ENCODE results near the gene CDKN3. TPM values are rescaled to one million over a fixed set of nuclear protein-coding genes. Genes with fewer than 3 reads are reported as not detected.
"Not testable (repeated sequence)": the region's sequence is repeated elsewhere in the genome, so short reads cannot be mapped to it uniquely, and the experiment has no call there.

Gene CDKN3
- total RNA-seq, 2 experiments from 2014 or later = 64.8 to 67.6 TPM

DNA sequence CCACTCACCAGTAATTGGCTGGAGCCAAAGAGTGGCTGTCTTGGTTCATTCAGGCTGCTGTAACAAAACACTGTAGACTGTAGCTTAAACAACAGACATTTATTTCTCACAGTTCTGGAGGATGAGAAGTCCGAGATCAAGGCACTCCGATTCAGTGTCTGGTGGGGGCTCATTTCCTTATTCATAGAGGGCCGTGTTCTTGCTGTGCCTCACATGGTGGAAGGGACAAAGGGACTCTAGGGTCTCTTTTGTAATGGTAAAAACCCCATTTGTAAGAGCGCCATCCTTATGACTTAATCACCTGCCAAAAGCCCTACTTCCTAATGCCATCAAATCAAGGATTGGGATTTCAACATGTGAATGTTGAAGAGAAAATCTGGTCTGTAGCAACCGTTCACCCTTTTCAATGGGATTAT lies 34.7 kb upstream of the CDKN3 start:
- Mint-ChIP-seq H3K4me3 (no peak overlapping the region), H3K9me3 (no peaks in the 10 kb centered on the region), H3K36me3 (no peaks in the 10 kb centered on the region), H3K4me1 (peaks cover 6% of the 10 kb centered on the region), H3K27me3 (peaks cover 33% of the 10 kb centered on the region), H3K27ac (no peak overlapping the region)
- DNase-seq (no peak), ATAC-seq (ENCODE audit: low read depth) (no peak)
- POLR2A ChIA-PET = interaction anchor here (1.6 kb wide), 1 partner anchor 35 kb away, joined by 4 read pairs; the partner anchor contains the start of gene CDKN3

DNA sequence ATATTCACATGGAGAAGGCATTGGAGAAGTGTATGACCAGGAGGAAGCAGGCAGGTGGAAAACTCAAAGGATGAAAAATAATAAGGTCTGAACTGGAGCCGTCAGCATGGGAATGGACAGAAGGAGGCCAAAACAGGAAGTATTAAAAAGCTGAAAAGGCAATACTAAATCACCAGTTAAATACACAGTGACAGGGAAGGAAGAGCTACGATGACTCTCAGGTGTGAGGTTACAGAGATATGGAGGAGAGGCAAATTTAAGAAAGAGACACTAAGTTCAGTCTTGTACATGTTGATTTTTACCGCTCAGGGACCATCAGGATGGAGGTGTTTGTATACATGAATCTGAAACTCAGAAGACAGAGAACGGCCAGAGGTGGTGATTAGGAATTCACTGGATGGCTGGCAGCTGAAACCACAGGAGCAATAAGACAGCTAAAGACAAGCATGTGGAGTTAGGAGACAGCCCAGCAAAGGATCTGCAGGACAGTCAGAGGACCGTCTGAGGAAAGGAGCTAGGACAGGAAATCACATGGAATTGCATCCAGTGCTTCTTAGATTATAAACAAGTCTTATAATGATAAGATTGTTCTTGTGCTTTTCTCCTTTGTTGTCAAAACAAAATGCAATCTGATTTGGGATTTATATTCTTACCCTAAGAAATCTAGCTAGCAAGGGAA lies 33.9 kb upstream of the CDKN3 start:
- no peaks in the 10 kb centered on the region for H3K36me3 Mint-ChIP-seq
- H3K27me3 Mint-ChIP-seq = peaks cover 30% of the 10 kb centered on the region
- no peaks in the 10 kb centered on the region for H3K9me3 Mint-ChIP-seq
- no peak for DNase-seq
- no peak overlapping the region for H3K27ac Mint-ChIP-seq
- peaks cover 6% of the 10 kb centered on the region for H3K4me1 Mint-ChIP-seq
- ATAC-seq (ENCODE audit: low read depth) = no peak
- POLR2A ChIA-PET = interaction anchor here (1.6 kb wide), 1 partner anchor 34 kb away, joined by 4 read pairs; the partner anchor contains the start of gene CDKN3
- no peak overlapping the region for H3K4me3 Mint-ChIP-seq

DNA sequence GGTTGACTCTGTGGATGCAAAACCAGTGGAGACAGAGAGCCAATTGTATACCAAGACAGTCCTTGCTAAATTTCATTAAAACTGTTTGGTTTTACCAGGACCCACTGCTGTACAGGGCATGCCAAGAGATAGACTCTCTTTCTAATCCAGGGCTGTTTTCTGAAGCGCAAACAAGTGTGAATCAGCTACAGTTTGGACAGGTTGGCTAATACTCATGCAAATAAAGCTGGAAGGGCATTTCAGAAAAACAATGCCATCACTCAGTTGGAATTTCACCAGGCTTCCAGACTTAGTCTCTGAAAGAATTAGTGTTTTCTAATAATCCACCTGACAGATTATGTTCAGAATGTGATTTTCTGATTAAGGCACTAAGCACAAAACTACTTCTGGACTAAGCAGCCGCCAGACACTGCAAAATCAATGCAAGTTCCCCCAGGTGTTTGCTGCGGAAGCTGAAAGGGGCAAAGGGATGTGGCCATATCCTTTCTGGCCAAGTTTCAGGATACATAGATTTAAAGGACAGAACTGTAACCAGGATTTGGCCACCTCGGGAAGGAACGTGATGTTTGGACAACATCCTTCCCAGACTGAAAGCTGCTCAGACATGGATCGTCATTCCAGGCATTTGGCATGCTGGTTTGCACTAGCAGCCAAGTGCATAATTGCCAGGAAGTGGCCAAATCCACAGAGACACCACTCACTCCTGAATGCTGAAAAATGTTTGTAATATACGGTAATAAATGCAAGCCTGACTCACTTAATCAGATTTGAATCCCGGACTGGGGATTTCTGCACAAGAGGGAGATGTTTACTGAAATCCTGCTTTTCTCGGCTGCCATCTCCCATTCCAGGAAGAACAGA lies 32.0 kb upstream of the CDKN3 start:
- Mint-ChIP-seq H3K4me1 (peaks cover 6% of the 10 kb centered on the region), H3K9me3 (no peaks in the 10 kb centered on the region), H3K36me3 (no peaks in the 10 kb centered on the region), H3K4me3 (no peak overlapping the region), H3K27me3 (peaks cover 13% of the 10 kb centered on the region), H3K27ac (no peak overlapping the region)
- POLR2A ChIA-PET = no interaction called here
- DNase-seq (no peak), ATAC-seq (ENCODE audit: low read depth) (no peak)

- Mint-ChIP-seq H3K4me3 (no peak overlapping the region), H3K27ac (no peak overlapping the region), H3K9me3 (no peaks in the 10 kb centered on the region), H3K4me1 (peaks cover 6% of the 10 kb centered on the region), H3K27me3 (peaks cover 7% of the 10 kb centered on the region), H3K36me3 (no peaks in the 10 kb centered on the region)
- POLR2A ChIA-PET = no interaction called here
- peak; percentile 79 for ATAC-seq (ENCODE audit: low read depth)
- DNase-seq = no peak
Measured at GRCh38 chr14:54366736-54367735, 29.8 kb upstream of the CDKN3 start.

- peaks cover 7% of the 10 kb centered on the region for H3K27me3 Mint-ChIP-seq
- H3K9me3 Mint-ChIP-seq = no peaks in the 10 kb centered on the region
- peaks cover 6% of the 10 kb centered on the region for H3K4me1 Mint-ChIP-seq
- no peak for ATAC-seq (ENCODE audit: low read depth)
- no peaks in the 10 kb centered on the region for H3K36me3 Mint-ChIP-seq
- no peak for DNase-seq
- no peak overlapping the region for H3K4me3 Mint-ChIP-seq
- POLR2A ChIA-PET = no interaction called here
- no peak overlapping the region for H3K27ac Mint-ChIP-seq
Measured at GRCh38 chr14:54368291-54368690, 28.5 kb upstream of the CDKN3 start.

DNA sequence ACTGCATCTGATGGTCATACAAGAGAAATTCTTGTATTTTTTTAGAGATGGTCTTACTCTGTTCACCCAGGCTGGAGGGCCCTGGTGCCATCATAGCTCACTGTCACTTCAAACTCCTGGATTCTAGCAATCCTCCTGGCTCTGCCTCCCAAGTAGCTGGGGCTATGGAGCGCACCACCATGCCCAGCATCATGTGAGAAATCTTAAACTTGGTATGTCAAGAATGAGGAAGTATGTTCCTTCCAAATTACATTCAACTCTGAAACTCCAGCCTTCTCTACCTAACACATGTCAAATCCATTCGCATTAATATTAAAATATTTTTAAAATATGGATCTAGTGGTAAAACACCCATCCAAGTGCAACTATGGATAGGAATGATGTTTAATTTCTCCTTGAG lies 27.5 kb upstream of the CDKN3 start:
- no peak overlapping the region for H3K4me3 Mint-ChIP-seq
- POLR2A ChIA-PET = no interaction called here

DNA sequence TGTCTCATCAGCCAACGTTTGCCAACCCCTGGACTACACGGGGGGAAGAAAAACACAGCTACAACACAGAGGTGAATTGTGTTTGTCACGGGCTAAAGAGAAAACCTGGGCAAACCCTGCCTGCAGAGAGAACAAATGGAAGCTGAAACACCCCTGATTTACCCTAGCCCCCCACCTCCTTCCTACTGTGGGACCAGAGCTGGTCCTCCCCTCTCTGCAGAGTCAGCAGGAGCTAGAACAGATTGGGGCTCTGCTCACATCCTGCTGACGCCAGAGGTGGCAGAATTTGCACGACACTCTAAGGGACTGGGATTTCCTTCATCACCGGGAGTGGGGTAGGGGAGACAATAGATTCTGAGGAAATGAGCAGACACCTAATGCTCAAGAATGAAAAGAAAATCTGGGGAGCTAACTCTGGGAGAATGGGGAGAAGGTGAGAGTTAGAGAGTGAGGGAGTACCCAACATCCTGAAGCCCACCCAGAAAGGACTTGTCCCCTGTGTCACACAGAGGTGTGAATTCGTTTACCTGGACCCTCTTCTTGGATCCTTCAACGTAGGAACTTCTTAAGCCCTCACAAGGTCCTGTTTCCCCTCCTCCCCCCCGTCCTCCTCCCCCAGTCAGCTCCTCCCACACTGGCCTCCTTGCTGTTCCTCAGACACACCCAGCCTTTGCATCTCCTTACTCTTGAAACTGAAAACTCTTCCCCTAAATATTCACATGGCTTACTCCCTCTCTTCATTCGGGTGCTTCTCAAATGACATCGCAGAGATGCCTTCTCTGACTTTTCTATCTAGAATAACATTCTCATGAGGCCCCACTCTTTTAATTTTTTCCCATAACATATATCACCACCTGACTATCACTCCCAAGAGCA lies 26.2 kb upstream of the CDKN3 start:
- Mint-ChIP-seq H3K4me1 (no peaks in the 10 kb centered on the region), H3K27ac (no peak overlapping the region), H3K36me3 (no peaks in the 10 kb centered on the region), H3K27me3 (peaks cover 4% of the 10 kb centered on the region), H3K4me3 (no peak overlapping the region), H3K9me3 (no peaks in the 10 kb centered on the region)
- DNase-seq = no peak
- POLR2A ChIA-PET = no interaction called here
- ATAC-seq (ENCODE audit: low read depth) = no peak

More for the DNA sequence above, 27.5 kb upstream of the CDKN3 start:
- no peak for DNase-seq
- no peak for ATAC-seq (ENCODE audit: low read depth)
- H3K27ac Mint-ChIP-seq = no peak overlapping the region
- H3K4me1 Mint-ChIP-seq = no peaks in the 10 kb centered on the region
- H3K36me3 Mint-ChIP-seq = no peaks in the 10 kb centered on the region
- peaks cover 5% of the 10 kb centered on the region for H3K27me3 Mint-ChIP-seq
- no peaks in the 10 kb centered on the region for H3K9me3 Mint-ChIP-seq

DNA sequence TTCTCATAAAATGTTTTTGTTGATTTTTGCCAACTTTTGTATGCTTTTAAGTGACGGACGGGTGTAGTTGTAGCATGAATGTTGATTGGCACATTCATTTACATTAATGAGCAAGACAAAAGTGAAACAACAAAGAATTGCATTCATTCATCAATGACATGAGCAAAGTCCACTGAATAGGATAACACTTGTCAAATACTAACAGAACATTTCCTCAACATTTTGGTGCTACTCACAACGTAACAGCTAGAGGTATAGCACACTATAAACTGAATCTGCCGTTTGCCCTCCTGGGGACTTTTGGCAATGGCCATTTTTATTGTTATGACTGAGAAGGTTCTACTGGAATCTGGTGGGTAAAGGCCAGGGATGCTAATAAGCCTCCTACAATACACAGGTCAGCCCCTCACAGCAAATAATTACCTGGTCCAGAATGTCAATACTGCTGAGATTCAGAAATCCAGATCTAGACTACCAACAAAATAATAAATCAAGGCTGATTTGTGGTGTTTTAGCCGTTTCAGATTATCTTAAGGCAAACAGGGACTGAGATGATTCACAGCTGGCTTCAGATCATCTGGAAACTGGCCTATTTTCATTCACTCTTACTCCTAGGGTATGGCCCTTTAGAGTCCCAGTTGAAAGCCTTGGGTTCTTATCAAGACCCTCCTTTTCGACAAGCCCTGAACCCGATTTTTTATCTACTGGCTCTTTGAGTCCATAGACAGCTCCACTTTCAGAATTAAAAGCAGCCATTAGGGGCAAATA lies 22.5 kb upstream of the CDKN3 start:
- no peak overlapping the region for H3K4me3 Mint-ChIP-seq
- H3K4me1 Mint-ChIP-seq = no peaks in the 10 kb centered on the region
- POLR2A ChIA-PET = no interaction called here
- no peak overlapping the region for H3K27ac Mint-ChIP-seq
- no peaks in the 10 kb centered on the region for H3K36me3 Mint-ChIP-seq
- H3K27me3 Mint-ChIP-seq = peaks cover 12% of the 10 kb centered on the region
- DNase-seq (no peak), ATAC-seq (ENCODE audit: low read depth) (no peak)
- no peaks in the 10 kb centered on the region for H3K9me3 Mint-ChIP-seq

- Mint-ChIP-seq H3K27ac (no peak overlapping the region), H3K36me3 (no peaks in the 10 kb centered on the region), H3K27me3 (peaks cover 21% of the 10 kb centered on the region), H3K9me3 (no peaks in the 10 kb centered on the region), H3K4me3 (no peak overlapping the region), H3K4me1 (no peaks in the 10 kb centered on the region)
- POLR2A ChIA-PET = no interaction called here
- no peak for DNase-seq
- ATAC-seq (ENCODE audit: low read depth) = no peak
Measured at GRCh38 chr14:54377501-54377900, 19.3 kb upstream of the CDKN3 start.

DNA sequence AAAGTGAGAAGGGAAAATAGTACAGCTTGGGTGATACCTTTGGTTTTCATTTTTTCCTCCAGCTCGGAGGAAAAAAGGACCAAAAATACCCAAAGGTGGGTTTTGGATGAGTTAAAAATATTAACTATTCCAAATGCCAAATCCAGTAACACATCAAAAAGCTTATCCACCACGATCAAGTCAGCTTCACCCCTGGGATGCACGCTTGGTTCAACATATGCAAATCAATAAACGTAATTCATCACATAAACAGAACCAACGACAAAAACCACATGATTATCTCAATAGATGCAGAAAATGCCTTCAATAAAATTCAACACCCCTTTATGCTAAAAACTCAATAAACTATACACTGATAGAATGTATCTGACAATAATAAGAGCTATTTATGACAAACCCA lies 17.9 kb upstream of the CDKN3 start:
- POLR2A ChIA-PET; H3K4me1 Mint-ChIP-seq; ATAC-seq (ENCODE audit: low read depth); H3K27ac Mint-ChIP-seq; H3K4me3 Mint-ChIP-seq; H3K9me3 Mint-ChIP-seq; DNase-seq; H3K36me3 Mint-ChIP-seq: not testable (repeated sequence)
- H3K27me3 Mint-ChIP-seq = peaks cover 21% of the 10 kb centered on the region

GRCh38 chr14:54380558-54380957 lies 16.2 kb upstream of the CDKN3 start:
- DNase-seq; H3K9me3 Mint-ChIP-seq; H3K4me3 Mint-ChIP-seq; H3K36me3 Mint-ChIP-seq; H3K27ac Mint-ChIP-seq; POLR2A ChIA-PET; H3K4me1 Mint-ChIP-seq; ATAC-seq (ENCODE audit: low read depth): not testable (repeated sequence)
- peaks cover 24% of the 10 kb centered on the region for H3K27me3 Mint-ChIP-seq

DNA sequence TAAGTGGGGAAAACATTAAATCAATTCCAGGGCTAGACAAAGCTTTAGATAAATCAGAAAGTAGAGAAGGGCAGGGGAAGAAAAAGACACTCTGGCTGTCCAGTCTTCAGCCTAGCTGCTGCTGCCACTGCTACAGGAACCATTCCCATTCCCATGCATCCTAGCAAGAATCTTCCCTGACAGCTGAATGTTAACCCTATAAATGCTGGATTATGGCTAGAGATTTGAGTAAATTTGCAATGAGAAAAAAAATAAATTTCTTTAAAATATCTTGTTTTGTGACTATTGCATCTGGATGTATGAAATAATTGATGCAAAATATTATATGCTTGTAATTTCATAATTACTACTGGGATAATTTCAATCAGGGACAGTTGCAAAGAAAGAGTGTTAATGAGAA lies 15.0 kb upstream of the CDKN3 start:
- peaks cover 24% of the 10 kb centered on the region for H3K27me3 Mint-ChIP-seq
- H3K4me1 Mint-ChIP-seq = no peaks in the 10 kb centered on the region
- no peak overlapping the region for H3K27ac Mint-ChIP-seq
- POLR2A ChIA-PET = no interaction called here
- no peaks in the 10 kb centered on the region for H3K36me3 Mint-ChIP-seq
- DNase-seq = no peak
- ATAC-seq (ENCODE audit: low read depth) = no peak
- no peaks in the 10 kb centered on the region for H3K9me3 Mint-ChIP-seq
- no peak overlapping the region for H3K4me3 Mint-ChIP-seq

Measured in activated naive CD8-positive, alpha-beta T cell treated with anti-CD3 and anti-CD28 coated beads, Interleukin-2, amount 10 ng/mL, durations not matched to agents 7 days and 5 days (primary cell).